Measurements from ENCODE around the gene HLA-DOA.

- TF ChIP-seq CTCF (IDR thresholded peaks at IDR 0.05) (peak in 3 of 4 experiments; percentile 8 to 60 (median 34)), POLR2AphosphoS5 (IDR thresholded peaks at IDR 0.05) (no peak)
Observed at GRCh38 chr6:32967151-32968091, 42.0 kb downstream of the HLA-DOA start.
